CD4-positive, alpha-beta T cell (primary cell): ENCODE measurements around the gene KCNE1. TPM values are rescaled to one million over a fixed set of nuclear protein-coding genes. Genes with fewer than 3 reads are reported as not detected.

Source experiments
- ATAC-seq: fragments of 200-7000 bp; cut with Tn5 transposase; one replicate; pipeline ENCODE4 v1.10.0; 2022; ENCODE audit warnings: mild to moderate bottlenecking; ENCODE audit not compliant: poor library complexity
- CTCF ChIA-PET: fragments of 350-600 bp; sonication (Branson Sonifier 250); formaldehyde crosslinking; loops from one replicate; lab custom pipeline; 2021; ENCODE audit warnings: antibody characterized with exemption, inconsistent platforms; lab: Charles Lee
- POLR2A ChIA-PET: fragments of 350-600 bp; sonication (Branson Sonifier 250); formaldehyde crosslinking; loops from one replicate; lab custom pipeline; 2021; ENCODE audit warnings: antibody characterized with exemption, inconsistent platforms; lab: Charles Lee
- DNase-seq, 14 experiments: peaks; one replicate each; pipeline ENCODE4 v3.0.0-alpha.2; 2013 to 2020; ENCODE audit warnings: mixed read lengths in 2 of 14
- H3K27ac ChIP-seq, 2 donors: one replicate each; pipeline versions ENCODE4 v1.5.1 to v1.7.0; 2013; ENCODE audit warnings: low read length in 2 of 2, low read depth in 1 of 2, mild to moderate bottlenecking in 1 of 2
- H3K27me3 ChIP-seq, 2 experiments: 1 replicate in 1 of 2; 2 replicates in 1 of 2; pipeline versions ENCODE4 v1.6.1 to v1.7.0; 2013; ENCODE audit warnings: low read length in 2 of 2, control low read depth in 1 of 2, mild to moderate bottlenecking in 1 of 2, moderate library complexity in 1 of 2; ENCODE audit not compliant: insufficient read depth in 2 of 2, control insufficient read depth in 1 of 2
- H3K36me3 ChIP-seq: one replicate; pipeline ENCODE4 v1.6.1; 2013; ENCODE audit warnings: low read length, control low read depth; ENCODE audit not compliant: insufficient read depth
- H3K4me1 ChIP-seq: one replicate; pipeline ENCODE4 v1.6.1; 2013; ENCODE audit warnings: low read length, control low read depth; ENCODE audit not compliant: insufficient read depth
- H3K4me3 ChIP-seq: one replicate; pipeline ENCODE4 v1.5.1; 2013; ENCODE audit warnings: mild to moderate bottlenecking, low read length, moderate library complexity
- H3K9me3 ChIP-seq, 2 experiments: 1 replicate in 1 of 2; 2 replicates in 1 of 2; pipeline versions ENCODE4 v1.6.1 to v1.7.0; 2013; ENCODE audit warnings: low read length in 2 of 2, mild to moderate bottlenecking in 2 of 2, control low read depth in 1 of 2, moderate library complexity in 1 of 2; ENCODE audit not compliant: control insufficient read depth in 1 of 2, insufficient read depth in 1 of 2
- H3K27ac Mint-ChIP-seq: one replicate; pipeline ENCODE4 v1.8.0; 2020; ENCODE audit warnings: mixed read lengths
- H3K27me3 Mint-ChIP-seq: one replicate; pipeline ENCODE4 v1.8.0; 2021; ENCODE audit warnings: mixed read lengths
- H3K36me3 Mint-ChIP-seq: one replicate; pipeline ENCODE4 v1.8.0; 2021; ENCODE audit warnings: low read depth, mixed read lengths
- H3K4me1 Mint-ChIP-seq: one replicate; pipeline ENCODE4 v1.8.0; 2021; ENCODE audit warnings: low read depth, mixed read lengths
- H3K4me3 Mint-ChIP-seq: one replicate; pipeline ENCODE4 v1.8.0; 2020; ENCODE audit warnings: mild to moderate bottlenecking, mixed read lengths
- H3K9me3 Mint-ChIP-seq: one replicate; pipeline ENCODE4 v1.8.0; 2020; ENCODE audit warnings: mixed read lengths
- CTCF ChIP-seq: fragments of 200-600 bp; IDR thresholded peaks from one replicate; pipeline ENCODE4 v1.8.0; 2022; ENCODE audit warnings: antibody characterized with exemption, mild to moderate bottlenecking
- intact Hi-C, 2 experiments: fragments of 100-400 bp; cut with DNase I in 1 of 2; cut with micrococcal nuclease in 1 of 2; formaldehyde crosslinking; loops; one replicate each; pipeline versions ENCODE4 v1.15.1 to v1.9.0; 2023 to 2025; cut with DNase I, micrococcal nuclease
- total RNA-seq, 174 experiments: library from RNA in 2 of 174; stranded (reverse) in 2 of 174; gene quantifications; one replicate each; pipeline ENCODE4 v1.2.3 and lab custom pipeline; 2021 to 2026

The KCNE1 gene
- total RNA-seq, 2 experiments from 2014 or later = not detected

- ChIA-PET POLR2A (no interaction called here), CTCF (no interaction called here)
- H3K27me3 ChIP-seq = no peaks in the 10 kb centered on the region
- TF ChIP-seq CTCF = no peak
- H3K36me3 ChIP-seq = no peaks in the 10 kb centered on the region
- H3K9me3 Mint-ChIP-seq = peaks cover 4% of the 10 kb centered on the region
- intact Hi-C loops = no loop called here
- H3K4me1 ChIP-seq = peaks cover 3% of the 10 kb centered on the region
- no peak overlapping the region for H3K4me3 Mint-ChIP-seq
- peaks cover 0 to 6% of the 10 kb centered on the region in 2 experiments for H3K9me3 ChIP-seq
- H3K27ac Mint-ChIP-seq = no peak overlapping the region
- DNase-seq (no peak), ATAC-seq (no peak)
- H3K4me1 Mint-ChIP-seq = no peaks in the 10 kb centered on the region
- H3K36me3 Mint-ChIP-seq = peaks cover 5% of the 10 kb centered on the region
- H3K27me3 Mint-ChIP-seq = no peaks in the 10 kb centered on the region
- H3K4me3 ChIP-seq = no peak overlapping the region
- no peak overlapping the region for H3K27ac ChIP-seq
These were observed 34.5 kb upstream of the KCNE1 start for GRCh38 chr21:34546542-34546941.

GRCh38 chr21:34545079-34545884, 33.3 kb upstream of the KCNE1 start:
- POLR2A ChIA-PET = no interaction called here
- TF ChIP-seq CTCF = no peak
- no peaks in the 10 kb centered on the region for H3K4me1 Mint-ChIP-seq
- CTCF ChIA-PET = no interaction called here
- Histone ChIP-seq H3K4me3 (no peak overlapping the region), H3K27ac (no peak overlapping the region), H3K36me3 (no peaks in the 10 kb centered on the region), H3K9me3 (peaks cover 0 to 6% of the 10 kb centered on the region in 2 experiments), H3K27me3 (no peaks in the 10 kb centered on the region), H3K4me1 (peaks cover 3% of the 10 kb centered on the region)
- H3K4me3 Mint-ChIP-seq = no peak overlapping the region
- peaks cover 5% of the 10 kb centered on the region for H3K36me3 Mint-ChIP-seq
- DNase-seq (peak in 3 of 14 experiments; percentile 13 to 42 (median 32)), ATAC-seq (no peak)
- intact Hi-C loops = no loop called here
- peaks cover 4% of the 10 kb centered on the region for H3K9me3 Mint-ChIP-seq
- no peaks in the 10 kb centered on the region for H3K27me3 Mint-ChIP-seq
- no peak overlapping the region for H3K27ac Mint-ChIP-seq

GRCh38 chr21:34544032-34544496, 32.1 kb upstream of the KCNE1 start:
- ChIA-PET CTCF (no interaction called here), POLR2A (no interaction called here)
- H3K4me1 Mint-ChIP-seq = no peaks in the 10 kb centered on the region
- no peak for TF ChIP-seq CTCF
- DNase-seq (peak in 11 of 14 experiments; percentile 2 to 72 (median 8)), ATAC-seq (no peak)
- H3K9me3 Mint-ChIP-seq = peaks cover 4% of the 10 kb centered on the region
- H3K36me3 Mint-ChIP-seq = peaks cover 5% of the 10 kb centered on the region
- no peak overlapping the region for H3K4me3 ChIP-seq
- H3K27ac ChIP-seq = no peak overlapping the region
- H3K27me3 ChIP-seq = no peaks in the 10 kb centered on the region
- intact Hi-C loops = no loop called here
- peaks cover 0 to 6% of the 10 kb centered on the region in 2 experiments for H3K9me3 ChIP-seq
- H3K4me3 Mint-ChIP-seq = no peak overlapping the region
- no peak overlapping the region for H3K27ac Mint-ChIP-seq
- H3K4me1 ChIP-seq = peaks cover 3% of the 10 kb centered on the region
- no peaks in the 10 kb centered on the region for H3K27me3 Mint-ChIP-seq
- no peaks in the 10 kb centered on the region for H3K36me3 ChIP-seq
